T-helper 2 cell treated with Interferon-gamma antibody and Interleukin-4, amounts not matched to agents 5 μg/mL and 100 μg/mL, for 36 hours (primary cell): ENCODE measurements around the gene KRT72.

Source experiments
- DNase-seq: peaks from one replicate; pipeline ENCODE4 v3.0.0; 2021; ENCODE audit warnings: low spot score
- H3K27ac Mint-ChIP-seq: one replicate; pipeline ENCODE4 v1.8.0; 2021; ENCODE audit warnings: mild to moderate bottlenecking, mixed read lengths
- H3K27me3 Mint-ChIP-seq: one replicate; pipeline ENCODE4 v1.8.0; 2021; ENCODE audit warnings: low read depth, mixed read lengths
- H3K36me3 Mint-ChIP-seq: one replicate; pipeline ENCODE4 v1.8.0; 2021; ENCODE audit warnings: low read depth, mixed read lengths
- H3K4me1 Mint-ChIP-seq: one replicate; pipeline ENCODE4 v1.8.0; 2021; ENCODE audit warnings: low read depth, mixed read lengths
- H3K4me3 Mint-ChIP-seq: one replicate; pipeline ENCODE4 v1.8.0; 2022; ENCODE audit warnings: mild to moderate bottlenecking, moderate library complexity, mixed read lengths
- H3K9me3 Mint-ChIP-seq: one replicate; pipeline ENCODE4 v1.8.0; 2021; ENCODE audit warnings: mixed read lengths

The KRT72 gene

GRCh38 chr12:52618866-52619265, 17.6 kb upstream of the KRT72 start:
- no peak for DNase-seq
- H3K27me3 Mint-ChIP-seq: peaks cover 5% of the 10 kb centered on the region
- no peak overlapping the region for H3K4me3 Mint-ChIP-seq
- no peaks in the 10 kb centered on the region for H3K36me3 Mint-ChIP-seq
- H3K9me3 Mint-ChIP-seq: no peaks in the 10 kb centered on the region
- H3K27ac Mint-ChIP-seq: no peak overlapping the region
- H3K4me1 Mint-ChIP-seq: peaks cover 7% of the 10 kb centered on the region

- Mint-ChIP-seq H3K9me3 (no peaks in the 10 kb centered on the region), H3K4me1 (peaks cover 8% of the 10 kb centered on the region), H3K27me3 (peaks cover 3% of the 10 kb centered on the region), H3K4me3 (no peak within 1 kb of the TSS), H3K36me3 (no peaks in the 10 kb centered on the region), H3K27ac (no peak within 1 kb of the TSS)
- DNase-seq: no peak
Observed at GRCh38 chr12:52618216-52618615, 17.0 kb upstream of the KRT72 start, which contains the start of gene KRT73. Gene KRT73 (minus strand): TSS chr12:52618559. CDS start chr12:52618524, 35 bp downstream.

DNA sequence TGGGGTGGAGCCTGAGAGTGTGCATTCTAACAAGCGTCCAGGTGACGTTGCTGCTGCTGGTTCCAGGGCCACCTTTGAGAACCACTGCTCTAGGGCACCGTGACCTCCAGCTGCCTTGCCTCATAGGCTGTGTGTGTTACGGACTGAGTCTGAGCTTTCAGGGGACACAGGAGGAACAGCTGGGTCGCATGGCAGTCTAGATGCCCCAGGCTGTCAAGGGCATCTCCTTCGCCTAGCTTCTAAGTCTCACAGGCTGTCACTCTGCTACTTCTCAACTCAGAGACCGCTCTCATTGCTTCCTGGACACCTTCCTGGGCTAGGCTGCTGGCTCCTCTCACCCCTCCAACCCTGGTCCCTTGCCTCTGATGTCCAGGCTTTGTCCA, 16.1 kb upstream of the KRT72 start:
- no peaks in the 10 kb centered on the region for H3K36me3 Mint-ChIP-seq
- H3K27ac Mint-ChIP-seq: no peak overlapping the region
- H3K4me3 Mint-ChIP-seq: no peak overlapping the region
- no peaks in the 10 kb centered on the region for H3K27me3 Mint-ChIP-seq
- peaks cover 15% of the 10 kb centered on the region for H3K4me1 Mint-ChIP-seq
- no peaks in the 10 kb centered on the region for H3K9me3 Mint-ChIP-seq
- DNase-seq: no peak

DNA sequence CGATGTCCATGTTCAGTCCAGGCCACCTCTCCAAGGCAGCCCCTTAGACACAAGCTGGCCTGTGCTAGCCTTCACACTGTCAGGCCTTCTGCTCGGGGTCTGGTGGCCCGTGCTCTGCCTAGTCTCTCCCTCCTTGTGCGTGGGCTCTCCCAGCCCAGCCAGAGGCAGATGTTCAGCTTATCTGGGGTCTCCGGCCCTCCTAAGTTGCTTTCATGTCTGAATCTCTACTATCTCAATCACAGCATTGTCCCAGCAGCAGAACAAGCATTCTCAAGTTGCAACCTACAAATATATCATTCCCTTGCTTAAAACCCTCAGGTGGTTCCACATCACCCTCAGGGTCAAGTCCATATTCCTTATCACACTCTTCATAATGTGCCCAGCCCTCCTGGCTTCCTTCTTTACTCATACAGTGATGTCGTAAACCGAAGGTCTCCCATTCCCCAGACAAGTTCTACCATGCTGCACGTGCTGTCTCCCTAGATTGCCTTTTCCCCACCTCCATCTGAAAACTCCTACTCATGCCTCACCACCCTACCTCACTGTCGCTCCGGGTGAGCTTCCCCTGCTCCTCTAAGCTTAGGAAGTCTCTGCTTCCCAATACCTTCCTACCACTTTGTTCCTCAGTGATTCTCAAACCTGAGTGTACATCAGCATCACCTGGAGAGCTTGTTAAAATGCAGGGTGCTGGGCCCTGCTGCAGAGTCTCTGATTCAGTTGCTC, 15.6 kb upstream of the KRT72 start:
- H3K9me3 Mint-ChIP-seq: no peaks in the 10 kb centered on the region
- no peaks in the 10 kb centered on the region for H3K36me3 Mint-ChIP-seq
- no peaks in the 10 kb centered on the region for H3K27me3 Mint-ChIP-seq
- DNase-seq: no peak
- H3K4me3 Mint-ChIP-seq: no peak overlapping the region
- H3K27ac Mint-ChIP-seq: no peak overlapping the region
- peaks cover 15% of the 10 kb centered on the region for H3K4me1 Mint-ChIP-seq

- Mint-ChIP-seq H3K36me3 (no peaks in the 10 kb centered on the region), H3K4me1 (peaks cover 15% of the 10 kb centered on the region), H3K9me3 (no peaks in the 10 kb centered on the region), H3K27me3 (no peaks in the 10 kb centered on the region), H3K27ac (no peak overlapping the region), H3K4me3 (no peak overlapping the region)
- DNase-seq: no peak
Observed at GRCh38 chr12:52615912-52616311, 14.6 kb upstream of the KRT72 start.

DNA sequence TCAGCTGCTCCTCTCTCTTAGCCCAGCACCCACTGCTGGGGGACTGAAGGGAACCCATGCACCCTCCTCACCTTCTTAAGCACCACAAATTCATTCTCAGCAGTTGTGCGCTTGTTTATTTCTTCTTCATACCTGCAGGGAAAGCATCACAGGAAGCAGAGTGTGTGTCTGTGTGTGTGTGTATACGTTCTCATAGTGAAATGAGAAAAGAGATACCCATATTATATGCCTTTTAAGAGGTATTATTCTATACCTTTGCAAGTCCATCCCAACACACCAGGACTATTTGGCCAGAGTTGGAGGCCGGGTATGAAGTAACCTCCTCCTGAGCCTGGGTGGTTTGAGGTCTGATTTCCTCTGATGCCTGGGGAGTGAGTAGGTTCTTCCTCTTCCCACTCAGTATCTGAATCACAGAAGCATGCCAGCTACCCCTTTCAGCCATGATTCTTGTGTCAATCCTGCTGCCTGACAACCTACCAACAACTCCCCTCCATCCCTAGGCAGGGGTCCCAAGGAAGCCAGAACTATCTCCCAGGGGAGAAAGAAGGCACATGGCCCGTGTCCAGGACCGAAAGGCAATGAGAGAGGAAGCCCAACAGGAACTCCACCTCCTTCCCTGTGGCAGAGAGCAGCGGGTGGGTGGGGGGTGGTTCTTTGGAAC, 14.1 kb upstream of the KRT72 start:
- Mint-ChIP-seq H3K9me3 (no peaks in the 10 kb centered on the region), H3K4me3 (no peak overlapping the region), H3K27ac (peak overlapping the region; percentile 42), H3K4me1 (peaks cover 20% of the 10 kb centered on the region), H3K36me3 (no peaks in the 10 kb centered on the region), H3K27me3 (no peaks in the 10 kb centered on the region)
- DNase-seq: peak; percentile 34

GRCh38 chr12:52614381-52615207, 13.3 kb upstream of the KRT72 start:
- no peaks in the 10 kb centered on the region for H3K36me3 Mint-ChIP-seq
- peaks cover 25% of the 10 kb centered on the region for H3K4me1 Mint-ChIP-seq
- no peak overlapping the region for H3K4me3 Mint-ChIP-seq
- H3K9me3 Mint-ChIP-seq: no peaks in the 10 kb centered on the region
- no peak for DNase-seq
- H3K27ac Mint-ChIP-seq: no peak overlapping the region
- H3K27me3 Mint-ChIP-seq: no peaks in the 10 kb centered on the region

DNA sequence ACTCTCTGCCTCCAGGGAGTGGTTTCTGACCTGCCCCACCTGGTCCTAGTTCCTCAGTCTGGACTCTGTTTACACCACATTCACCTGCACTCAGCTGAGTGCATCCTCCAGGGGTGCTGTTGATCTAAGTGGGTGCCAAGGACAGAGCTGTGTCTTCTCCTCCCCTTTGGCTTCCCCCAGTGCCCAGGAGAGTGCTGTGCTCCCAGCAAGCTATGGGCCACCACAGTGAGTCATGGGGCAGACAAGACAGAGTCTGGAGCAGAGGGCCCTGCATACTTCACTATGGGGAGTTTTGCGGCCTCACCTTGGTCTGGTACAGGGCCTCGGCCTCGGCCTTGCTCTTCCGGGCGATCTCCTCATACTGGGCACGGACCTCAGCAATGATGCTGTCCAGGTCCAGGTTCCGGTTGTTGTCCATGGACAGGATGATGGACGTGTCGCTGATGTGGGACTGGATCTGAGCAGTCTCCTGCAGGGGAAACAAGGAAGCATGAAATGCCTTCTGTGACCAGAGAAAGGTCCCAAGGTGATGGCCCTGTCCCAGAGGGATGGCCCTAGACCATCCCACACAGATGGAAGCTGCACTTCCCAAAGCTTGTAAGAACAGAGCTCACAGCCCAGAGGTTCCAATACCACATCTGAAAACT, 12.2 kb upstream of the KRT72 start:
- no peaks in the 10 kb centered on the region for H3K36me3 Mint-ChIP-seq
- H3K4me1 Mint-ChIP-seq: peaks cover 32% of the 10 kb centered on the region
- H3K9me3 Mint-ChIP-seq: no peaks in the 10 kb centered on the region
- H3K27me3 Mint-ChIP-seq: peaks cover 2% of the 10 kb centered on the region
- no peak overlapping the region for H3K27ac Mint-ChIP-seq
- no peak for DNase-seq
- H3K4me3 Mint-ChIP-seq: no peak overlapping the region

GRCh38 chr12:52612431-52613383, 11.4 kb upstream of the KRT72 start:
- no peak for DNase-seq
- Mint-ChIP-seq H3K36me3 (no peaks in the 10 kb centered on the region), H3K9me3 (no peaks in the 10 kb centered on the region), H3K27me3 (peaks cover 2% of the 10 kb centered on the region), H3K27ac (no peak overlapping the region), H3K4me3 (no peak overlapping the region), H3K4me1 (peaks cover 36% of the 10 kb centered on the region)

DNA sequence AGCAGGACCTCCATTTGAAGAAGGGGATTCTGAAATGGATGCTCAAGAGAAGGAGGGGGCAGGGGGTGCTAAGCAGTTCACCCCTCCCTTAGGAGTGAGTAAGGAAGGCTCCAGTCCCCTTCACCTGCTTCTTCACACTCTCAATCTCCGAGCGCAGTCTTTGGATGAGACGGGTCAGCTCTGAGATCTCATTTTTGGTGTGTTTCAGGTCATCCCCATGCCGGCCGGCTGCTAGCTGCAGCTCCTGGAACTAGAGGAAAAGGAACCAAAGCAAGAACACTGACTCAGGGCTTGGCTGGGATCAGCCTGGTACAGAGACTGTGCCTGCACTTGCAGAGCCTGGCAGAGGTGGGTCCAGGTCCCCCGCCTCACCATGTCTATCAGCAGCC, 9.8 kb upstream of the KRT72 start:
- peaks cover 2% of the 10 kb centered on the region for H3K27me3 Mint-ChIP-seq
- peak overlapping the region; percentile 62 for H3K4me3 Mint-ChIP-seq
- no peak for DNase-seq
- H3K4me1 Mint-ChIP-seq: peaks cover 39% of the 10 kb centered on the region
- no peaks in the 10 kb centered on the region for H3K9me3 Mint-ChIP-seq
- no peak overlapping the region for H3K27ac Mint-ChIP-seq
- no peaks in the 10 kb centered on the region for H3K36me3 Mint-ChIP-seq

- Mint-ChIP-seq H3K36me3 (no peaks in the 10 kb centered on the region), H3K4me1 (peaks cover 45% of the 10 kb centered on the region), H3K27ac (no peak overlapping the region), H3K4me3 (no peak overlapping the region), H3K27me3 (peaks cover 2% of the 10 kb centered on the region), H3K9me3 (no peaks in the 10 kb centered on the region)
- DNase-seq: no peak
Observed at GRCh38 chr12:52608826-52609630, 7.8 kb upstream of the KRT72 start.

GRCh38 chr12:52608161-52608560, 6.9 kb upstream of the KRT72 start:
- no peaks in the 10 kb centered on the region for H3K36me3 Mint-ChIP-seq
- no peak overlapping the region for H3K4me3 Mint-ChIP-seq
- H3K4me1 Mint-ChIP-seq: peaks cover 43% of the 10 kb centered on the region
- no peaks in the 10 kb centered on the region for H3K9me3 Mint-ChIP-seq
- no peak for DNase-seq
- no peak overlapping the region for H3K27ac Mint-ChIP-seq
- H3K27me3 Mint-ChIP-seq: peaks cover 5% of the 10 kb centered on the region
